A549 (cell line): ENCODE measurements around the gene MSI2.

Experiments
- HOXA7 ChIP-seq: fragments of 250-450 bp; sonication (Bioruptor Pico); IDR thresholded peaks from 2 replicates; pipeline ENCODE4 v1.5.0; 2020; ENCODE audit warnings: mild to moderate bottlenecking, moderate library complexity
- MAFK ChIP-seq: fragments of 450-650 bp; IDR thresholded peaks from 2 replicates; pipeline ENCODE4 v1.6.1; 2014; ENCODE audit not compliant: partially characterized antibody
- MYC ChIP-seq: IDR thresholded peaks from 2 replicates; pipeline ENCODE4 v1.6.1; 2012; ENCODE audit warnings: mild to moderate bottlenecking, inconsistent platforms, low read length, improper control_type of control experiment, borderline replicate concordance
- NR3C1 ChIP-seq: fragments of >200 bp; sonication (Bioruptor Twin); formaldehyde crosslinking; IDR thresholded peaks from 3 replicates; pipeline ENCODE4 v1.6.1; 2017
- TF ChIP-seq, protein P1 (sequence below): IDR thresholded peaks from 2 replicates; pipeline ENCODE4 v1.6.1; 2012
- TF ChIP-seq, protein P2 (sequence below): fragments of 450-650 bp; IDR thresholded peaks from 2 replicates; pipeline ENCODE4 v1.6.1; 2014; ENCODE audit warnings: antibody characterized with exemption
- TF ChIP-seq, protein P3 (sequence below): IDR thresholded peaks from 2 replicates; pipeline ENCODE4 v1.6.1; 2012; ENCODE audit warnings: low read depth, borderline replicate concordance

DNA sequence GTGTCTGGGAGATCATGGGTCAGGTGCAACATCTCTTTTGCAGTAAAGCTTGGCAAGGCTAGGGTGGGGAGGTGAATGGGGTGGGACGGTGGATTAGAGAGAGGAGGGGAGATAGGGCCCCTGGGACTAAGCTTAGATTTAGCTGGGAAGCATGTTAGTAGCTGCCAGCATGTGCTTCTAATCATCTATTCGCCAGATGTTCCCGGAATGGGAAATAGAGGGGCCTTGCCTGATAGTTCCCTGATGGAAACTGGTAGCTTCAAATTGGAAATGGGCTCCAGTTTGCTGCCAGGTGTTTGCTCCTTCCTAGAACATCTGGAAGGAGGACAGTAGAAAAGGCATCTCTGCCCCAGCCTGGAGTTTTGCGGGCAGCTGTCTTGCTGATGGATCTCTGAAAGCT lies 312.7 kb downstream of the MSI2 start:
- TF ChIP-seq, protein P1, sequence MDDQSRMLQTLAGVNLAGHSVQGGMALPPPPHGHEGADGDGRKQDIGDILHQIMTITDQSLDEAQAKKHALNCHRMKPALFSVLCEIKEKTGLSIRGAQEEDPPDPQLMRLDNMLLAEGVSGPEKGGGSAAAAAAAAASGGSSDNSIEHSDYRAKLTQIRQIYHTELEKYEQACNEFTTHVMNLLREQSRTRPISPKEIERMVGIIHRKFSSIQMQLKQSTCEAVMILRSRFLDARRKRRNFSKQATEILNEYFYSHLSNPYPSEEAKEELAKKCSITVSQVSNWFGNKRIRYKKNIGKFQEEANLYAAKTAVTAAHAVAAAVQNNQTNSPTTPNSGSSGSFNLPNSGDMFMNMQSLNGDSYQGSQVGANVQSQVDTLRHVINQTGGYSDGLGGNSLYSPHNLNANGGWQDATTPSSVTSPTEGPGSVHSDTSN = no peak
- TF ChIP-seq, protein P2, sequence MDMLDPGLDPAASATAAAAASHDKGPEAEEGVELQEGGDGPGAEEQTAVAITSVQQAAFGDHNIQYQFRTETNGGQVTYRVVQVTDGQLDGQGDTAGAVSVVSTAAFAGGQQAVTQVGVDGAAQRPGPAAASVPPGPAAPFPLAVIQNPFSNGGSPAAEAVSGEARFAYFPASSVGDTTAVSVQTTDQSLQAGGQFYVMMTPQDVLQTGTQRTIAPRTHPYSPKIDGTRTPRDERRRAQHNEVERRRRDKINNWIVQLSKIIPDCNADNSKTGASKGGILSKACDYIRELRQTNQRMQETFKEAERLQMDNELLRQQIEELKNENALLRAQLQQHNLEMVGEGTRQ = no peak
- TF ChIP-seq NR3C1 (no peak), MYC (no peak), MAFK (no peak), HOXA7 (CRISPR knock-in tag) (no peak)
- TF ChIP-seq, protein P3, sequence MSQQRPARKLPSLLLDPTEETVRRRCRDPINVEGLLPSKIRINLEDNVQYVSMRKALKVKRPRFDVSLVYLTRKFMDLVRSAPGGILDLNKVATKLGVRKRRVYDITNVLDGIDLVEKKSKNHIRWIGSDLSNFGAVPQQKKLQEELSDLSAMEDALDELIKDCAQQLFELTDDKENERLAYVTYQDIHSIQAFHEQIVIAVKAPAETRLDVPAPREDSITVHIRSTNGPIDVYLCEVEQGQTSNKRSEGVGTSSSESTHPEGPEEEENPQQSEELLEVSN = no peak
